ENCODE measurements around the gene DNAJC13.

DNA sequence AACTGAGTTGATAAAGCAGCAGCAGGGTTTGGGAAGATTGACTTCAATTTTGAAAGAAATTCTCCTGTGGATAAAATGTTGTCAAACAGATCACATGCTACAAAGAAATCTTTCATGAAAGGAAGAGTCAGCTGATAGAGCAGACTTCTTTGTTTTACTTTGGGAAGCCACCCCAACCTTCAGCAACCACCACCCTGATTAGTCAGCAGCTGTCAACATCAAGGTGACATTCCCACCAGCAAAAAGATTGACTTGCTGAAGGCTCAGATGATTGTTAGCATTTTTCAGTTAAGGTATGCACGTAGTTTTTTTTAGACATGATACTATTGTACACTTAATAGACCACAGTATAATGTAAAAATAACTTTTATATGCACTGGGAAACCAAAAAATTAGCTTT is 92.2 kb downstream of the DNAJC13 start:
- TF ChIP-seq, protein P1, sequence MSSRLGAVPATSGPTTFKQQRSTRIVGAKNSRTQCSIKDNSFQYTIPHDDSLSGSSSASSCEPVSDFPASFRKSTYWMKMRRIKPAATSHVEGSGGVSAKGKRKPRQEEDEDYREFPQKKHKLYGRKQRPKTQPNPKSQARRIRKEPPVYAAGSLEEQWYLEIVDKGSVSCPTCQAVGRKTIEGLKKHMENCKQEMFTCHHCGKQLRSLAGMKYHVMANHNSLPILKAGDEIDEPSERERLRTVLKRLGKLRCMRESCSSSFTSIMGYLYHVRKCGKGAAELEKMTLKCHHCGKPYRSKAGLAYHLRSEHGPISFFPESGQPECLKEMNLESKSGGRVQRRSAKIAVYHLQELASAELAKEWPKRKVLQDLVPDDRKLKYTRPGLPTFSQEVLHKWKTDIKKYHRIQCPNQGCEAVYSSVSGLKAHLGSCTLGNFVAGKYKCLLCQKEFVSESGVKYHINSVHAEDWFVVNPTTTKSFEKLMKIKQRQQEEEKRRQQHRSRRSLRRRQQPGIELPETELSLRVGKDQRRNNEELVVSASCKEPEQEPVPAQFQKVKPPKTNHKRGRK (CRISPR knock-in tag; IDR thresholded peaks at IDR 0.05; ENCODE audit: borderline replicate concordance), result no peak
- TF ChIP-seq, protein P2, sequence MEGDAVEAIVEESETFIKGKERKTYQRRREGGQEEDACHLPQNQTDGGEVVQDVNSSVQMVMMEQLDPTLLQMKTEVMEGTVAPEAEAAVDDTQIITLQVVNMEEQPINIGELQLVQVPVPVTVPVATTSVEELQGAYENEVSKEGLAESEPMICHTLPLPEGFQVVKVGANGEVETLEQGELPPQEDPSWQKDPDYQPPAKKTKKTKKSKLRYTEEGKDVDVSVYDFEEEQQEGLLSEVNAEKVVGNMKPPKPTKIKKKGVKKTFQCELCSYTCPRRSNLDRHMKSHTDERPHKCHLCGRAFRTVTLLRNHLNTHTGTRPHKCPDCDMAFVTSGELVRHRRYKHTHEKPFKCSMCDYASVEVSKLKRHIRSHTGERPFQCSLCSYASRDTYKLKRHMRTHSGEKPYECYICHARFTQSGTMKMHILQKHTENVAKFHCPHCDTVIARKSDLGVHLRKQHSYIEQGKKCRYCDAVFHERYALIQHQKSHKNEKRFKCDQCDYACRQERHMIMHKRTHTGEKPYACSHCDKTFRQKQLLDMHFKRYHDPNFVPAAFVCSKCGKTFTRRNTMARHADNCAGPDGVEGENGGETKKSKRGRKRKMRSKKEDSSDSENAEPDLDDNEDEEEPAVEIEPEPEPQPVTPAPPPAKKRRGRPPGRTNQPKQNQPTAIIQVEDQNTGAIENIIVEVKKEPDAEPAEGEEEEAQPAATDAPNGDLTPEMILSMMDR (IDR thresholded peaks at IDR 0.05), result no peak
- TF ChIP-seq CBFB (CRISPR knock-in tag; IDR thresholded peaks at IDR 0.05; ENCODE audit: low read depth), result no peak
- TF ChIP-seq, protein P3, sequence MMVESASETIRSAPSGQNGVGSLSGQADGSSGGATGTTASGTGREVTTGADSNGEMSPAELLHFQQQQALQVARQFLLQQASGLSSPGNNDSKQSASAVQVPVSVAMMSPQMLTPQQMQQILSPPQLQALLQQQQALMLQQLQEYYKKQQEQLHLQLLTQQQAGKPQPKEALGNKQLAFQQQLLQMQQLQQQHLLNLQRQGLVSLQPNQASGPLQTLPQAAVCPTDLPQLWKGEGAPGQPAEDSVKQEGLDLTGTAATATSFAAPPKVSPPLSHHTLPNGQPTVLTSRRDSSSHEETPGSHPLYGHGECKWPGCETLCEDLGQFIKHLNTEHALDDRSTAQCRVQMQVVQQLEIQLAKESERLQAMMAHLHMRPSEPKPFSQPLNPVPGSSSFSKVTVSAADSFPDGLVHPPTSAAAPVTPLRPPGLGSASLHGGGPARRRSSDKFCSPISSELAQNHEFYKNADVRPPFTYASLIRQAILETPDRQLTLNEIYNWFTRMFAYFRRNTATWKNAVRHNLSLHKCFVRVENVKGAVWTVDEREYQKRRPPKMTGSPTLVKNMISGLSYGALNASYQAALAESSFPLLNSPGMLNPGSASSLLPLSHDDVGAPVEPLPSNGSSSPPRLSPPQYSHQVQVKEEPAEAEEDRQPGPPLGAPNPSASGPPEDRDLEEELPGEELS (CRISPR knock-in tag; IDR thresholded peaks at IDR 0.05), result no peak
- TF ChIP-seq, protein P4, sequence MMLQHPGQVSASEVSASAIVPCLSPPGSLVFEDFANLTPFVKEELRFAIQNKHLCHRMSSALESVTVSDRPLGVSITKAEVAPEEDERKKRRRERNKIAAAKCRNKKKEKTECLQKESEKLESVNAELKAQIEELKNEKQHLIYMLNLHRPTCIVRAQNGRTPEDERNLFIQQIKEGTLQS (CRISPR knock-in tag; conservative IDR thresholded peaks at IDR 0.05), result no peak
- TF ChIP-seq, protein P5, sequence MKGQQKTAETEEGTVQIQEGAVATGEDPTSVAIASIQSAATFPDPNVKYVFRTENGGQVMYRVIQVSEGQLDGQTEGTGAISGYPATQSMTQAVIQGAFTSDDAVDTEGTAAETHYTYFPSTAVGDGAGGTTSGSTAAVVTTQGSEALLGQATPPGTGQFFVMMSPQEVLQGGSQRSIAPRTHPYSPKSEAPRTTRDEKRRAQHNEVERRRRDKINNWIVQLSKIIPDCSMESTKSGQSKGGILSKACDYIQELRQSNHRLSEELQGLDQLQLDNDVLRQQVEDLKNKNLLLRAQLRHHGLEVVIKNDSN (CRISPR knock-in tag; IDR thresholded peaks at IDR 0.05), result no peak
- TF ChIP-seq ZNF263 (CRISPR knock-in tag; IDR thresholded peaks at IDR 0.05; ENCODE audit: low read depth), result no peak
- TF ChIP-seq ZNF138 (CRISPR knock-in tag; conservative IDR thresholded peaks at IDR 0.05), result no peak
- TF ChIP-seq IRF2 (CRISPR knock-in tag; IDR thresholded peaks at IDR 0.05; ENCODE audit: borderline replicate concordance, low read depth), result no peak
- TF ChIP-seq, protein P6, sequence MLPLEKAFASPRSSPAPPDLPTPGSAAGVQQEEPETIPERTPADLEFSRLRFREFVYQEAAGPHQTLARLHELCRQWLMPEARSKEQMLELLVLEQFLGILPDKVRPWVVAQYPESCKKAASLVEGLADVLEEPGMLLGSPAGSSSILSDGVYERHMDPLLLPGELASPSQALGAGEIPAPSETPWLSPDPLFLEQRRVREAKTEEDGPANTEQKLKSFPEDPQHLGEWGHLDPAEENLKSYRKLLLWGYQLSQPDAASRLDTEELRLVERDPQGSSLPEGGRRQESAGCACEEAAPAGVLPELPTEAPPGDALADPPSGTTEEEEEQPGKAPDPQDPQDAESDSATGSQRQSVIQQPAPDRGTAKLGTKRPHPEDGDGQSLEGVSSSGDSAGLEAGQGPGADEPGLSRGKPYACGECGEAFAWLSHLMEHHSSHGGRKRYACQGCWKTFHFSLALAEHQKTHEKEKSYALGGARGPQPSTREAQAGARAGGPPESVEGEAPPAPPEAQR (CRISPR knock-in tag; IDR thresholded peaks at IDR 0.05), result no peak
- TF ChIP-seq, protein P7, sequence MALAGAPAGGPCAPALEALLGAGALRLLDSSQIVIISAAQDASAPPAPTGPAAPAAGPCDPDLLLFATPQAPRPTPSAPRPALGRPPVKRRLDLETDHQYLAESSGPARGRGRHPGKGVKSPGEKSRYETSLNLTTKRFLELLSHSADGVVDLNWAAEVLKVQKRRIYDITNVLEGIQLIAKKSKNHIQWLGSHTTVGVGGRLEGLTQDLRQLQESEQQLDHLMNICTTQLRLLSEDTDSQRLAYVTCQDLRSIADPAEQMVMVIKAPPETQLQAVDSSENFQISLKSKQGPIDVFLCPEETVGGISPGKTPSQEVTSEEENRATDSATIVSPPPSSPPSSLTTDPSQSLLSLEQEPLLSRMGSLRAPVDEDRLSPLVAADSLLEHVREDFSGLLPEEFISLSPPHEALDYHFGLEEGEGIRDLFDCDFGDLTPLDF (CRISPR knock-in tag; IDR thresholded peaks at IDR 0.05), result no peak
- TF ChIP-seq JUN (CRISPR knock-in tag; IDR thresholded peaks at IDR 0.05), result no peak
- TF ChIP-seq, protein P8, sequence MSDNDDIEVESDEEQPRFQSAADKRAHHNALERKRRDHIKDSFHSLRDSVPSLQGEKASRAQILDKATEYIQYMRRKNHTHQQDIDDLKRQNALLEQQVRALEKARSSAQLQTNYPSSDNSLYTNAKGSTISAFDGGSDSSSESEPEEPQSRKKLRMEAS (CRISPR knock-in tag; IDR thresholded peaks at IDR 0.05), result no peak
